GM18505 (cell line): Measurements from ENCODE around the gene RIPK3.

Source experiments
- ATAC-seq: cut with Tn5 transposase; IDR thresholded peaks from one replicate; pipeline ENCODE4 v1.9.1; 2021; ENCODE audit not compliant: unreplicated experiment
- POLR2A ChIP-seq: IDR thresholded peaks from 4 replicates; pipeline ENCODE4 v1.6.1; 2011; ENCODE audit warnings: borderline replicate concordance; ENCODE audit not compliant: insufficient read depth, insufficient read length; ENCODE audit errors: extremely low read depth

Gene RIPK3

DNA sequence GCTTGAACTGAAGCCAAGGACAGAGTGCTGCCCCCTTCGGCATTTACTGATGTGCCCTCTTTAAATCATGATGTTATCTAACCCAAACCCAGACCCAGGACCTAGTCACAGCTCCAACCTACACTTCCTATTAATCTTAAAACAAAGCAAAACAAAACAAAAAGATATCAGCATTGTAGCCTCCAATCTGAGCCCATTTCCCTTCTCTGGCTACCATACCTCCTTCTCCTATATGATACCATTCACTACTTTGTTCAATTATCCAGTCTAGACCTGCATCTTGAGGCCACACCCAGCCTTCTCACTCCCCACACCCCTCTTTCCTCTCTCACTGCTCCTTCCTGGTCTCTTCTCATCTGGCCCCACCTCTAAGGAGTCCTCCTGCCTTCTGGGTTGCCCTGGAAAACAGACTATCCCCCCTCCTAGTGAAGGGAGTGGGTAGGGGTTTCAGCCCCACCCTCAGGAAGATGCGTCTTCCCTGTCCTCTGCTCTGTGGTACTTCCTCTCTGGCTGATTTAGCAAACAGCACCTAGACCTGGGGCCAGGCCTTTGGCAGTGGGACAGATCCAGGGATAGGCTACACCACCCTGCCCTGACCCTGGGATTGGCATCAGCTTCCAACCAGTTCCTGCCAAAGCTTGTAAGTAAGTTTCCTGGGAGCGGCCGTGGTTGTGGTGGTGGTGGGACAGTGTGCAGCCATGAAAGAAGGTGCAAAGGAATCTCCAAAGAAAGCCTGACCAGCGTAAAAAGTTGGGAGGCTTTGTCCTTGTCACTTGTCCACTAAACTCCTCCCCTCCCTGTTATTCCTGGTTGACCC, 25.2 kb downstream of the RIPK3 start:
- ATAC-seq: no peak
- TF ChIP-seq POLR2A: no peak

- TF ChIP-seq POLR2A: no peak
- no peak for ATAC-seq
These were observed 25.9 kb downstream of the RIPK3 start for GRCh38 chr14:24313913-24314312.

DNA sequence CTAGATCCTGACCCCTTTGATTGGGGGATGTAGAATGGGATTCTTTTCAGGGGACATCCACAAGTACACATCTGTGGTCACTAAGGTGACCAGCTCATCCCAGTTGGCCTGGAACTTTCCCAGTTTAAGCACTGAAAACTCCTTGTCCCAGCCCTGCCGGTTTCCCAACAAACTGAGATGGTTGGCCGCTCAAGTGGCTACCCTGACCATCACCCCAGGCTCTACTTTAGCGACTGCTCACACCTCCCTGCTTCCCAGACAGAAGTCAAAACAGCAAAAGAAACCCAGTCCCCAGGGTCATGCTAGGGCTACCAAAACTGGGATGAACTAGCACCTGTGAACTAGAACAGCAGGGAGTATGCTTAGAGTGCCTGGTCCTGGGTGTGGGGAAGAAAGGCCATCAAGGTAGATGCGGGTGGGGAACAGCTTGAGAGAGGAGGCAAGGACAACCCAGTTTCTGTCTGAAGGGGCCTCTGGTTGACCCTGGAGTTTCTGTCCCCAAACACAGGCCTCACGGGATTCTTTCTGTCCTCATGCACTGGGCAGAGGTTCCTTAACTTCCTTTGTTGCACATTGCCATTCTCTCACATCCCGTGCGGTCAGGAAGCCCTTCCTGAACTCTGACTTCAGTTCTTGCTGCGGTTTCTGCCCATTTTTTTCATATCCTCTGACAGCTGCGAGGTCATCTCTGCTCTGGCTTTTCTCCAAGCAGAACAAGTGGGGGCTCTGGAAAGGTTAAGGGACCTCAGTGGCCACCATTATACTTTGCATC, 26.9 kb downstream of the RIPK3 start:
- no peak for ATAC-seq
- no peak for TF ChIP-seq POLR2A

- TF ChIP-seq POLR2A: no peak
- ATAC-seq: no peak
These were observed 27.8 kb downstream of the RIPK3 start for GRCh38 chr14:24311837-24312615.

GRCh38 chr14:24310646-24311604, 28.9 kb downstream of the RIPK3 start, which contains the start of gene LTB4R:
TSS of gene LTB4R (plus strand) at chr14:24311502. CDS start at chr14:24315652, 4,150 bp downstream.
- TF ChIP-seq POLR2A: no peak

DNA sequence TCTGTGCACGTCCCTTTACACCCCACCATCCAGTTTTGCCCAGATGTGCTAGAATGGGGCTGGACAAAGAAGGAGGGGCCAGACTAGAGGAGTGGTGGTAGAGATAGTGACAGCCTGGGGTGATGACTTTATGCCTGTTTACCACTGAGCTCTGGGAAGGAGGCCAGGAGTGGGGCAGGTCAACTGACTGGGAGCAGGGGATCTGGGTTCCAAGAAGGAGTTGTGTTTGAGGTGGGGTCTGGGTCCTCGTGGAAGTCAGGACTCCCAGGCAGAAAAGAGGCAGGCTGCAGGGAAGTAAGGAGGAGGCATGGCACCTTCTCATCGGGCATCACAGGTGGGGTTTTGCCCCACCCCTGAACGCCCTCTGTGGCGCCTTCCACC, 29.5 kb downstream of the RIPK3 start:
- no peak for TF ChIP-seq POLR2A
- no peak for ATAC-seq

More at GRCh38 chr14:24310646-24311604, 28.9 kb downstream of the RIPK3 start, which contains the start of gene LTB4R:
- peak; percentile 67 for ATAC-seq

- no peak for ATAC-seq
- TF ChIP-seq POLR2A: no peak
These were observed 30.1 kb downstream of the RIPK3 start, which contains the start of gene LTB4R2 for GRCh38 chr14:24309538-24310264. TSS of gene LTB4R2 (plus strand) at chr14:24310140. CDS start at chr14:24310665, 525 bp downstream.

DNA sequence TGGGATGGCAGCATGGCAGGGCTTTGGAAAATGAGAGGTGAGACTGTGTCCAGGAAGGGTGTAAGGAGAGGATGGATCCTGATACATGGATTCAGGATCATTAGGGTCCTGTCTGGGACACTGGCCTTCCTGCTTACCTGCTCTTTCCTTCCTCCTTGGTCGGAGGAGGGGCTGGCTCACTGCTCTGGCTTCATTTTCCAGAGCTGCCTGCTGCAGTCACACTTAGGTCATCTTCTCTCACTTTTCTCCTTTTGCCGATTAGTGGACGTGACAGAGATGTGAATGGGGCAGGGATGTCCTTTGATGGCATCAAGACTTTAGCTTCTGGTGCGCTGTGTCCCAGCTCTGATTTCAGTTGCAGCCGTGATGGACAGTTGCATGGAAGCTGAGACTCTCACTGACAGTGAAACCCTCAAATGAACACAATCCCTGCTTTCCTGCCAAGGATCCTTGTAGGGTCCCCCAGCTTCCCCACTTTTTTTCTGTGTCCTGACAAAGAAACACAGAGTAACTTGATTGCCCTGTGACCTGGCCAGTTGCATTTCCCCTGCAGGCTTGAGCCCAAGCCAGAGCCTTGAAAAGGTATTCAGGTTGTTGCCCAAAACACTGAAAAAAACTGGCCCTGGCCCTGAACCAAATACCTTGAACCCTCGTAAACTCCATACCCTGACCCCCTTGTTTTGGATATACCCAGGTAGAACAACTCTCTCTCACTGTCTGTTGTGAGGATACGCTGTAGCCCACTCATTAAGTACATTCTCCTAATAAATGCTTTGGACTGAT, 31.3 kb downstream of the RIPK3 start:
- no peak for TF ChIP-seq POLR2A
- no peak for ATAC-seq

DNA sequence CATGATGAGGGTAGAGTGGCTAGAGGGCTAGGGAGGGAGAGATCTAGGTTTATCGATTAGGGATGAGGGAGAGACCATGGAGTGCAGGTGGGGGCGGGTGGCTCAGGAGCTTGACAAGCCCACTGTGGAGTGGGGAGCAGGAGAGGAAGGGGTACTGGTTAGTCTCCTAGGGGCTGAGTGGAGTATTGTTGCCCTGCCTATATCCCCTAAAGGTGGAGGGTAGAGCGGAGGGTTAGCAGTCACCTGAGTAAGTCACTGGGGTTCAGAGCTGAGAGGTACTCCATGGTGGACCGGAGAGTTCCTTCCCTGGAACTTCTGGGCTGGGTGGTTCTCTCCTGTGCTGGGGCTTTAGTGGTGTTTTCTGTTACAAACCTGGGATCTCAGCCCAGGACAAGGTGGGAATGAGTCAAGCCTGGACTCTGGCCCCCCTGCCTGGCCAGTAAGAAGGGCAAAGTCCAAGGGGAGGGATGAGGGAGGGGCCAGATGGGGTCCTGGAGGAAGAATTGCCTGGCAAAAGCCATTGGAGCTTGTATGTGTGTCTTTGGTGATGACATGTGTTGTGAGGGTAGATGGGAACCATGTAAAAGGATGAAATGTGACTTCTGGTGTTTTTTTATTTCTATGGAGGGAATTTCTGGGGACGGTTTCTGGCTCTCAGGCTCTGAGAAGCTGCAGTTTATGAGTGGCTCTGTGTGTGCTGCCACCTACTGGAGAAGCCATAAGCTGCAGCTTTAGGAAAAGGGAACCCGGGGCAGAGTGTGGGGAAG, 32.0 kb downstream of the RIPK3 start, which contains the start of gene CIDEB:
Gene CIDEB, minus strand, starts transcription at position 403 of the 767 bp plus-strand sequence. Its CDS starts 119 bp downstream, at position 284.
- TF ChIP-seq POLR2A: no peak
- no peak for ATAC-seq

GRCh38 chr14:24307156-24307574, 32.6 kb downstream of the RIPK3 start:
- ATAC-seq: no peak
- TF ChIP-seq POLR2A: no peak
